Testis (tissue), 2 donors: ENCODE measurements around the gene ATP8A1.

Experiments
- CTCF ChIP-seq, 3 experiments: fragments of 450-650 bp in 2 of 3; fragments of 200-600 bp in 1 of 3; sonication (generic) in 1 of 3; IDR thresholded peaks; one replicate each; pipeline ENCODE4 v1.5.1; 2016 to 2019; ENCODE audit warnings: antibody characterized with exemption in 3 of 3, mild to moderate bottlenecking in 2 of 3, moderate library complexity in 1 of 3
- POLR2A ChIP-seq: fragments of 450-650 bp; IDR thresholded peaks from one replicate; pipeline ENCODE4 v1.6.1; 2017; ENCODE audit warnings: antibody characterized with exemption, mild to moderate bottlenecking, moderate library complexity

- TF ChIP-seq CTCF (IDR thresholded peaks at IDR 0.05) (no peak), POLR2A (no peak)
Measured at GRCh38 chr4:42440083-42440482, 216.8 kb downstream of the ATP8A1 start.
